DMS53 treated with DMSO at 0.1 percent for 48 hours (cell line): ENCODE data around the gene LSAMP.

Experiments used
- DNase-seq: peaks from one replicate; lab custom pipeline; 2025; ENCODE audit not compliant: unreplicated experiment; lab: John Stamatoyannopoulos, UW

Gene LSAMP

GRCh38 chr3:115980709-115981108 is 464.6 kb downstream of the LSAMP start:
- DNase-seq = no peak

- DNase-seq = no peak
These were observed 467.4 kb downstream of the LSAMP start for GRCh38 chr3:115977866-115978265.

- no peak for DNase-seq
These were observed 469.5 kb downstream of the LSAMP start for GRCh38 chr3:115975796-115976195.

- peak; percentile 68 for DNase-seq
These were observed 469.9 kb downstream of the LSAMP start for GRCh38 chr3:115975353-115975752.

- no peak for DNase-seq
These were observed 470.3 kb downstream of the LSAMP start for GRCh38 chr3:115974940-115975339.

- DNase-seq = no peak
These were observed 476.4 kb downstream of the LSAMP start for GRCh38 chr3:115968871-115969270.

GRCh38 chr3:115961380-115961779 is 483.9 kb downstream of the LSAMP start:
- DNase-seq = no peak

GRCh38 chr3:115960799-115961198 is 484.5 kb downstream of the LSAMP start:
- no peak for DNase-seq

- no peak for DNase-seq
These were observed 486.8 kb downstream of the LSAMP start for GRCh38 chr3:115958526-115958925.

- DNase-seq = no peak
These were observed 498.0 kb downstream of the LSAMP start for GRCh38 chr3:115947325-115947724.

- DNase-seq = no peak
These were observed 501.7 kb downstream of the LSAMP start for GRCh38 chr3:115943579-115943978.

GRCh38 chr3:115937054-115937453 is 508.2 kb downstream of the LSAMP start:
- DNase-seq = no peak

GRCh38 chr3:115932807-115933206 is 512.5 kb downstream of the LSAMP start:
- DNase-seq = no peak

- no peak for DNase-seq
These were observed 513.7 kb downstream of the LSAMP start for GRCh38 chr3:115931581-115931980.

GRCh38 chr3:115930922-115931321 is 514.4 kb downstream of the LSAMP start:
- no peak for DNase-seq

- no peak for DNase-seq
These were observed 515.1 kb downstream of the LSAMP start for GRCh38 chr3:115930168-115930567.

GRCh38 chr3:115928376-115928775 is 516.9 kb downstream of the LSAMP start:
- DNase-seq = no peak

GRCh38 chr3:115927197-115927596 is 518.1 kb downstream of the LSAMP start:
- DNase-seq = no peak

GRCh38 chr3:115922681-115923347 is 522.5 kb downstream of the LSAMP start:
- DNase-seq = no peak

GRCh38 chr3:115921711-115922110 is 523.6 kb downstream of the LSAMP start:
- no peak for DNase-seq

- DNase-seq = no peak
These were observed 526.4 kb downstream of the LSAMP start for GRCh38 chr3:115918900-115919299.

GRCh38 chr3:115916866-115917265 is 528.4 kb downstream of the LSAMP start:
- no peak for DNase-seq

- no peak for DNase-seq
These were observed 530.2 kb downstream of the LSAMP start for GRCh38 chr3:115915061-115915460.
